ENCODE data around the gene TCEAL1.

DNA sequence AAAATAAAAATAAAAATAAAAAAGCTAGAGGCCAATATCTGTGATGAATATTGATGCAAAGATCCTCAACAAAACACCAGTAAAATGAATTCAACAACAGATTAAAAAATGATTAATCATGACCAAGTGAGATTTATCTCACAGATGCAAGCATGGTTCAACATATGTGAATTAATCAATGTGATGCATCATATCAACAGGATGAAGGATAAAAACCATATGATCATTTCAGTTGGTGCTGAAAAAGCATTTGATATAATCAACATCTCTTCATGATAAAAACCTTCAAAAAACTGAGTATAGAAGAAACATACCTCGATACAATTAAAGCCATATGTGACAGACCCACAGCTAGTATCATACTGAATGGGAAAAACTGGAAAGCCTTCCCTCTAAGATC lies 18.9 kb downstream of the TCEAL1 start:
- TF ChIP-seq, protein P1, sequence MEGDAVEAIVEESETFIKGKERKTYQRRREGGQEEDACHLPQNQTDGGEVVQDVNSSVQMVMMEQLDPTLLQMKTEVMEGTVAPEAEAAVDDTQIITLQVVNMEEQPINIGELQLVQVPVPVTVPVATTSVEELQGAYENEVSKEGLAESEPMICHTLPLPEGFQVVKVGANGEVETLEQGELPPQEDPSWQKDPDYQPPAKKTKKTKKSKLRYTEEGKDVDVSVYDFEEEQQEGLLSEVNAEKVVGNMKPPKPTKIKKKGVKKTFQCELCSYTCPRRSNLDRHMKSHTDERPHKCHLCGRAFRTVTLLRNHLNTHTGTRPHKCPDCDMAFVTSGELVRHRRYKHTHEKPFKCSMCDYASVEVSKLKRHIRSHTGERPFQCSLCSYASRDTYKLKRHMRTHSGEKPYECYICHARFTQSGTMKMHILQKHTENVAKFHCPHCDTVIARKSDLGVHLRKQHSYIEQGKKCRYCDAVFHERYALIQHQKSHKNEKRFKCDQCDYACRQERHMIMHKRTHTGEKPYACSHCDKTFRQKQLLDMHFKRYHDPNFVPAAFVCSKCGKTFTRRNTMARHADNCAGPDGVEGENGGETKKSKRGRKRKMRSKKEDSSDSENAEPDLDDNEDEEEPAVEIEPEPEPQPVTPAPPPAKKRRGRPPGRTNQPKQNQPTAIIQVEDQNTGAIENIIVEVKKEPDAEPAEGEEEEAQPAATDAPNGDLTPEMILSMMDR (IDR thresholded peaks at IDR 0.05), result no peak
- no peak for TF ChIP-seq EZH2 (IDR thresholded peaks at IDR 0.05; ENCODE audit: borderline replicate concordance, insufficient read depth, low read depth, low read length, poor library complexity, severe bottlenecking)
